NCI-H82 treated with DMSO at 0.1 percent for 48 hours (cell line): ENCODE results near the gene SDK1.

Source experiments
- DNase-seq: peaks from one replicate; lab custom pipeline; 2025; ENCODE audit not compliant: unreplicated experiment; lab: John Stamatoyannopoulos, UW

Gene SDK1

GRCh38 chr7:4029941-4030340 is 728.9 kb downstream of the SDK1 start:
- no peak for DNase-seq

DNA sequence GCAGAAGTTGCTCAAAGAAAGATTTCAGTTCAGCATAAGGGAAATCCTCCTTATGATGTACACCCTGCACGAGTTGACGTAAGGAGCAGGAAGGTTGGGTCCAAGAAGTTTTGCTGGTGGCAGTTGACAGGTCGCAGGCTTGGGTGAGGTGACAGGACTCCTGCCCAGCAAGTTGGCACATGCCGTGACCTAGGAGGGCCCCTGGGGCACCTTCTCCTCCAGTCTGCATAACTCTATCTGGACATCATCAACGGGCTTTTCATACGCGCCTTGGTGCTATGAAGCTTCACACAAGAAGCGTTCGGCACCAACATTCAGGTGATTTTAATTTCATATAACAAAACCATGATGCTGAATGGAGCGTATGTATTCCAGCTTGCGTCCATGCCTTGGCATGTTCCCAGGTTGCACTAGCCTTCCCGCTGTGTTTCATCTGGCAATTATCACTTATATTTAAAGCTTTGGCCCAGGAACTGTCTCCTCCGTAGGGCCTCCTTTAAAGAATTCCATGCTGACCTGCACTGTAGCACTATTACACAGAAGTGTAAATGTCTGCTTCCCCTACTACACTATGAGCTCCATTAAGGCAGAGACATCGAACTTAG is 729.4 kb downstream of the SDK1 start:
- DNase-seq, result no peak

GRCh38 chr7:4033996-4034395 is 732.9 kb downstream of the SDK1 start:
- DNase-seq, result no peak

GRCh38 chr7:4037308-4037707 is 736.3 kb downstream of the SDK1 start:
- DNase-seq, result no peak

GRCh38 chr7:4037877-4038276 is 736.8 kb downstream of the SDK1 start:
- DNase-seq, result no peak

DNA sequence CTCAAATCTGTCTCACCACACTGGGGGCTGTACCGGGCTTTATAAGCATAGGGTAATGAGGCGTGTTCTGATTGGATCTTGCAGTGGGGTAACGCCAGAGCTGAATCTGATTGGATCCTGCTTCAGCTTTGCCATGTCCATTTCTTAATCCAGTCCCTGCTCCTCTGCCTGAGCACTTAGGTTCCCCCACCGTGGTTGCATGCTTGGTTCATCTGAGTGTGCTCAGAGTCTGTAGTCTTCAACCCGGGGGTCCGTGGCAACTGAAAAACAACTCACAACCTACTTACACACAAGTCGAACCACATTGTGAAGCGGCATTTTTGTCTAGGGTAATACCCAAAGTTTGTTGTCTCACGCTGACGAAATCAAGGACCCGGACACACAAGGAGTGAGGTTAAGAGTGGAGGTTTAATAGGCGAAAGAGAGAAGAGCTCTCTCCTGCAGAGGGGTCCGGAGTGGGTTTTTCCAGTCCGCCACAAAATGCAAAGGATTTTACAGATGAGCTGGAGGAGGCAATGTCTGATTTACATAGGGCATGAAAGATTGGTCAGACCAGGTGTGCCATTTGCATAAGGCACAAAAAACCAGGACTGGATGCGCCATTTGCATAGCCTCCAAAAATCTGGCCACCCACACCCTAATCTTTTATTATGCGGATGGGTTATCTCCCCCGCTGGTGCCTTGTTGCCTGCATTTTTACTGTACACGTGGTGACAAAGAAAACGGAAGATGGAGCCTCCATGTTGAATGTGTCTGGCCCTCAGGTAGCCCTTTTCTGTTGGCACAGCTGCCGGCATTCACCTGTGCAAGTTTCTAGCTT is 739.3 kb downstream of the SDK1 start:
- DNase-seq, result no peak

DNA sequence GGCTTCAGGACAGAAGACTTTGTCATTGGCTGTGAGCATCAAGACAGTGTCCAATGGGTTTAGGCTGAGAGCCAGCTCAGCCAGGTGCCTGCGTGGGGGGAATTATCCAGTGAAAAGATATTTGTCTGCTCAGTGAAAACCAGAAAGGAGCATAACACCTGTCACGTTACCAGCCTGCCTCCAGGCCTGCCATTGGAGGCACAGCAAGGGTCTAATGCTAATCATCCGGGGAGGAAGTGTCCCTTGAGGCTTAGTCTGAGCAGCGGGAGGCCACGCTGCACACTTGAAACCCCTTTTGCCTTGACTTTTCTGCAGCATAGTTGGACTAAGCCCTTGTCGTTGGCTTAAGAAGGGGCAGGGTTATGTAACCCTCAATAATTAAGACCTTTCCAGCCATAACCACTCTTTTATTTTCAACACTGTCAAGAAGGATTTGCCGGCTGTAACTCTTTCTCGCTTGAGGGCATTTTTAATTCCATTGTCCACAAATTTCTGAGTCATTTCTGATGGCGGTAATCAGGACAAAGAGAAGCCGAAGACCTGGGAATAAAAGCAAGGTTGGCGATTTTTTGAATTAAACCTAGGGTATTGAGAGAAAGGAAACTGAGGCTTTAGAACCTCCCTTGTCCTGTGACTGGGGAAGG is 741.5 kb downstream of the SDK1 start:
- no peak for DNase-seq

- DNase-seq, result no peak
Observed at GRCh38 chr7:4043988-4044387, 742.9 kb downstream of the SDK1 start.

- no peak for DNase-seq
Observed at GRCh38 chr7:4045450-4045849, 744.4 kb downstream of the SDK1 start.

GRCh38 chr7:4045975-4046374 is 744.9 kb downstream of the SDK1 start:
- no peak for DNase-seq

DNA sequence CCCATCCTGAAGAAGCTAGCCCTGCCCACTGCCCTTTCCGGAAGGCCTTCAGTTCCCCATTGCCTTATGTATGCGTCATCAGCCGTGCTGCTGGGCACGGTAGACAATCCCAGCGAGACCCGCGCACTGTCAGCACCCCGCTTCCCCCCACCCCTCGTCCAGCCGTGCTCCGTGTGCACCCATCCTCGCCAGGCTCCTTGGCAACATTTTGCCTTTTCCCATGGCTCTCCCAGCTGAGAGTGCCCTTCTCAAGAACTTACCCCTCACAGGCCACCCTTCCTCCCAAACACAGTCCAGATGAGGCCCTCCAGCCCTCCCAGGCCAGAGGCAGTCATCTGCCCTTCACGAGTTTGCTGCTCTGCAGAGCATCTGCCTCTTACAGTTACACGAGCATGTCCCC is 747.3 kb downstream of the SDK1 start:
- DNase-seq, result no peak

DNA sequence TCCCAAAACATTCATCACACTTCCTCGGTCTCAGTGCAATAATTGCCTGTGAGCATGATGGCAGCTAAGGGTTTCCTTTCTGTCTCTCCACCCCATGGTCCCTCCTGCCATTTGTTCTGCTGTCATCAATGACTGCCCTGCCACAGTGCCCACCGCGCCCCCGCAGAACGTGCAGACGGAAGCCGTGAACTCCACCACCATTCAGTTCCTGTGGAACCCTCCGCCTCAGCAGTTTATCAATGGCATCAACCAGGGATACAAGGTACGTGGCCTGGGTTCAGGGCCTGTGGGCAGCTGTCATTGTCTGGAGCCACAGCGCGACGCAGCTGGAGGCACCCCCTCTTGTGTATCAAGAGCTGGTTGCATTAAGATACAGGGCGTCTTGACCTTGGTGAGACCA is 748.1 kb downstream of the SDK1 start:
- DNase-seq, result no peak

DNA sequence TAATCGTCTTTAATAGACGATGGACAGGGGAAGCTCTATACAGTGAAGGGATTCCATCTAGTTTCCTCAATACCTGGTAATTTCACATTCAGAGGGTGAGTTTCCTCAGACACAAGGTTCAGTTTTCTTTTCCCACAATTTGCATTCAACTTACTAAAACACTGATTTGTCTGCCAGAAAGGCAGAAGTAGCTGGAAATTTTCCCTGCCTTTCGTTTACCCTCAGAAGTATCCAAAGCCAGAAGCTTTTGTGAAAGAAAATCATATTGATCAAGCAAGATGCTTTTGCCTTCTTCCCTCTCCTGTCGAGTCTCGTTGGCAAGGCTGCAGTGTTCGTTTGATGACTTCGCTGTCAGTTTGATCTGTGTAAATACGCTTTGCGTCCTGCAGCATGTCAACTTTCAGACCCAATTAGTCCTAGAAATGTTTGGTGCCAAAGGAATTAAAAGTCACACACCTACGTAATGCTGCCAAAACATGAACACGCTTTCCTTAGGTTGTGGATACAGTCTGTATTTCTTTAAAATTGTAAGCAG is 749.1 kb downstream of the SDK1 start:
- DNase-seq, result no peak

GRCh38 chr7:4051696-4052095 is 750.6 kb downstream of the SDK1 start:
- DNase-seq, result no peak

DNA sequence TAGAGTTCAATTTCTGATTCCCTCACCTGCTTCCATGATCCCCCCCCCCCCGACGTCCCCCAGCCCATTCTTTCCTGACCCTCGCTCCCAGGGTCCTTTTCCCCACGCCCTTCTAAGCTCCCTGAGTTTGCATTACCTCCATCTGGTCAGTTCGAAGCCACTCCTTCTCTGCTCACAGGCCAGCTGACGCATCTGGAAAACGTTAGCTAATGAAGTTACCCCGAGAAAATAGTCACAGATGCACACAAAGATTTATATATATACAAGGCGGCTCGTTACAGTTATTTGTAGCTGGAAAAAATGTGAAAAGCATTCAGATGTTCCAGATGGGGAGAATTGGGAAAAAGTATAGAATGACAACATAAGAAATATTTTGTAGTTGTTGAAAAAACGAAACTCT is 751.1 kb downstream of the SDK1 start:
- DNase-seq, result no peak

GRCh38 chr7:4054158-4054557 is 753.1 kb downstream of the SDK1 start:
- DNase-seq, result no peak

- DNase-seq, result no peak
Observed at GRCh38 chr7:4056552-4057288, 755.7 kb downstream of the SDK1 start.

DNA sequence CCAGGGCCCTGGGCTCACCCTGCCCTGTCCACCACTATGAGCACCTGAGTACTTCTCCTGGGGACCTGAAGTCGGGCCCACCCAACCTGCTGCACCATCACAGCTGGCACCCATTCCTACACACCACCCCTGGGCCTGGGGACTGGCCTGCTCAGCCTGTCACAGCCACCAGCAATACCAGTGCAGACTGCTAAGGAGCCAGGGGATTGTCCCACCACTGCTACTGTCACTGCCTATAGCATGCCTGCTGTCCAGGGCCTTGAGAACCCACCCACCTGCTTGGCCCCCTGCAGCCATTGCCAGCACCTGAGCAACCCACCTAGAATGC is 756.2 kb downstream of the SDK1 start:
- DNase-seq, result no peak

DNA sequence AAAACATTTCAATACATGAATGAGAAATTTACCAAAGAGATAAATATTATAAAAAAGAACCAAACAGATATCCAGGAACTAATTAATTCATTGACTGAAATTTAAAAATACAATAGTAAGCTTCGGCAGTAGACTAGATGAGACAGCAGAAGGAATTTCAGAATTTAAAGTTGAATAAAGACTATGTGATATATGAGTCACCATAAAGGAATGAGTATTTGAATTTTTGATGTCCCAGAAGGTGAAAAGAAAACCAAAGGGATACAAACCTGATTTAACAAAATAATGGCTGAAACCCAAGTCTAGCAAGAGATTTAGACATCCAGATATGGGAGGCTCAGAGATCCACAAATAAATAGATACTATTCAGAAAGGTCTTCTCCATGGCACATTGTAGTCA is 757.1 kb downstream of the SDK1 start:
- DNase-seq, result no peak

DNA sequence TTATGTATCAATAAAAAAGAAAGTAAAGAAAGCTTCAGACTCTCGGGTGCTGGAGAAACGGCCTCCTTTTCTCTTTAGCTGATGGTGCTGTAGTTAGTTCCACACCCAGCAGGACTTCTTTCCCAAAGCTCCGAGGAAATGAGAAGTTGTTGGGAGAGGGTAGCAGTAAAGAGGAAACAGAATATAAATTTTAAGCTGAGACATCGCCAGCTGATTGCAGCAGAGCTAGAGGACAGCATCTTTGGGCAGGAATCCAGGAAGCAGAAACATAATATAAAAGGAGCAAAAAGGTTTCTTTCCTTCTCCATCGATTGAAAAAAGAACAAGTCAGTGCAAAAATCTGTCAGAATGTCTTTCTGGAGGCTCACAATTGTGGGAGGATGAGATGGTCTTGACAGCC is 764.1 kb downstream of the SDK1 start:
- no peak for DNase-seq

DNA sequence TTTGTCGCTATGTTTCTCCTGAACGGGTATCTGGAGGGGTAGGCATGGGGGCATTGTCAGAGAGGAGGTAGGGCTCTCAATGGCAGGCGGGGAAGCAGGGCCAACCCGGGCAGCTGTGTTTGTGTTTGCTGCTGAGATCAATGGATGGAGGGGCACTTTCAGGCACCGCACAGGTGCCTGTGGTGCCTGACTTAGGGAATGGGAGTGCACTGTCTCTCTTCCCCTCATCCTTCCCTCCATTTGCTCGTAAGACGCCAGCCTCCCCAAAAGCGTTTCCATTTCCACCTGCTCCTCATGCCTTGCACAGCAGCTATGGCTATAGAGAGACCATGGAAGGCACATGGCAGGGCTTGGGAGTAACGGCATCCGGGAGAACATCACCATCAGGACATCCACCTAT is 765.2 kb downstream of the SDK1 start:
- DNase-seq, result no peak
